ENCODE data around the gene MEAK7.

DNA sequence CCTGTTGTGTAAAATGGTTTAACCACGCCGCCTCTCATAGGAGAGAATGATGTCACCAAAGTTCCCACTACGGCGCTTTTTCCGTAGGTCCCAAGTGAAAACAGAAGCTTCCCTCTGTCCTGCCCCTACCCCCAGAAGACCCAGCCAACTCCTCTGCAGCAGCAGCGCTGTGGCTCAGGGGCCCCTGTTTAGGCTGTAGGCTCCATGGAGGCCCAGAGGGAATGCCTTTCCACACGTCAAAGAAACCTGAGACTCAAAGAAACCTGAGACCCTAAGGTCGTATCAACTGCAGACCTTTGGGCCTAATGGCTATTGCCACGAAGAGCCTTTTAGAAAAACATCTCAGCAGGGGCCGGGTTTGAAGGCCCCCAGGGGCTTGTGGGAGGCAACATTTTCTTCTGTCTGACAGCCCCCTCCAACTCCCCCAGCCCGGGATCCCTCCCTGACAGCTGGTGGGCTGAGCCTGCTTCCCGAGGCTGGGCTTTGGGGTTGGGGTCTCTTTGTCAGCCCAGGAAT, 43.1 kb upstream of the MEAK7 start:
- TF ChIP-seq CREB1 (IDR thresholded peaks at IDR 0.05), result no peak
- TF ChIP-seq, protein P1, sequence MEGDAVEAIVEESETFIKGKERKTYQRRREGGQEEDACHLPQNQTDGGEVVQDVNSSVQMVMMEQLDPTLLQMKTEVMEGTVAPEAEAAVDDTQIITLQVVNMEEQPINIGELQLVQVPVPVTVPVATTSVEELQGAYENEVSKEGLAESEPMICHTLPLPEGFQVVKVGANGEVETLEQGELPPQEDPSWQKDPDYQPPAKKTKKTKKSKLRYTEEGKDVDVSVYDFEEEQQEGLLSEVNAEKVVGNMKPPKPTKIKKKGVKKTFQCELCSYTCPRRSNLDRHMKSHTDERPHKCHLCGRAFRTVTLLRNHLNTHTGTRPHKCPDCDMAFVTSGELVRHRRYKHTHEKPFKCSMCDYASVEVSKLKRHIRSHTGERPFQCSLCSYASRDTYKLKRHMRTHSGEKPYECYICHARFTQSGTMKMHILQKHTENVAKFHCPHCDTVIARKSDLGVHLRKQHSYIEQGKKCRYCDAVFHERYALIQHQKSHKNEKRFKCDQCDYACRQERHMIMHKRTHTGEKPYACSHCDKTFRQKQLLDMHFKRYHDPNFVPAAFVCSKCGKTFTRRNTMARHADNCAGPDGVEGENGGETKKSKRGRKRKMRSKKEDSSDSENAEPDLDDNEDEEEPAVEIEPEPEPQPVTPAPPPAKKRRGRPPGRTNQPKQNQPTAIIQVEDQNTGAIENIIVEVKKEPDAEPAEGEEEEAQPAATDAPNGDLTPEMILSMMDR (IDR thresholded peaks at IDR 0.05; ENCODE audit: control extremely low read depth in 1 of 3, insufficient read depth in 1 of 3, low read depth in 1 of 3, low read length in 3 of 3), result no peak
